HepG2 (cell line): ENCODE results near the gene CAST.

ENCODE experiments used
- BCL6 ChIP-seq: IDR thresholded peaks from 2 replicates; pipeline ENCODE4 v1.6.1; 2016; ENCODE audit warnings: missing genetic modification reagents, missing compliant biosample characterization
- MZF1 ChIP-seq: sonication (generic); formaldehyde crosslinking; IDR thresholded peaks from 2 replicates; pipeline ENCODE4 v1.8.1; 2023; ENCODE audit warnings: mild to moderate bottlenecking, missing genetic modification reagents, borderline replicate concordance
- ZNF878 ChIP-seq: sonication (generic); formaldehyde crosslinking; IDR thresholded peaks from 2 replicates; pipeline ENCODE4 v1.8.1; 2023; ENCODE audit warnings: mild to moderate bottlenecking, missing genetic modification reagents, moderate library complexity
- TF ChIP-seq, protein P1 (sequence below): sonication (generic); formaldehyde crosslinking; IDR thresholded peaks from 2 replicates; pipeline ENCODE4 v1.5.0; 2020; ENCODE audit warnings: mild to moderate bottlenecking, missing genetic modification reagents, moderate library complexity

DNA sequence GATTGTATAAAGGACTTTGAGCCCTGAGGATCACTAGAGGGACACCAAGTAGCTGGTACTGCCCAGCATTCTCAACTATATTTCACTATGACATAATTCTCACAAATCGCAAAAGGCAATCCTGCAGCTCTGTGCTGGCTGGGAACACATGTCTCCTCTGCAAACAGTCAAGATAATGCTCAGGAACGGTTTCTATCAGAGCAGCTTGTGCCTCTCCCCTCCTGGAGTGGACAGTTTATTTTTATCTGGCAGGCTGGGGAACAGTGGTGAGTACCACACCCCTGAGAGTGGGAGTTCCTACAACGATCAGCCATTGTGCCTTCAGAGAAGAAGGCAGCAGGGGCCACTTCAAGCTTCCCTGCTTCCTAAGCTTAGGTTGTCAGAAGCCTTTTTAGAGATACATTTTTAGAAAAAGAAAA lies 79.7 kb downstream of the CAST start:
- TF ChIP-seq, protein P1, sequence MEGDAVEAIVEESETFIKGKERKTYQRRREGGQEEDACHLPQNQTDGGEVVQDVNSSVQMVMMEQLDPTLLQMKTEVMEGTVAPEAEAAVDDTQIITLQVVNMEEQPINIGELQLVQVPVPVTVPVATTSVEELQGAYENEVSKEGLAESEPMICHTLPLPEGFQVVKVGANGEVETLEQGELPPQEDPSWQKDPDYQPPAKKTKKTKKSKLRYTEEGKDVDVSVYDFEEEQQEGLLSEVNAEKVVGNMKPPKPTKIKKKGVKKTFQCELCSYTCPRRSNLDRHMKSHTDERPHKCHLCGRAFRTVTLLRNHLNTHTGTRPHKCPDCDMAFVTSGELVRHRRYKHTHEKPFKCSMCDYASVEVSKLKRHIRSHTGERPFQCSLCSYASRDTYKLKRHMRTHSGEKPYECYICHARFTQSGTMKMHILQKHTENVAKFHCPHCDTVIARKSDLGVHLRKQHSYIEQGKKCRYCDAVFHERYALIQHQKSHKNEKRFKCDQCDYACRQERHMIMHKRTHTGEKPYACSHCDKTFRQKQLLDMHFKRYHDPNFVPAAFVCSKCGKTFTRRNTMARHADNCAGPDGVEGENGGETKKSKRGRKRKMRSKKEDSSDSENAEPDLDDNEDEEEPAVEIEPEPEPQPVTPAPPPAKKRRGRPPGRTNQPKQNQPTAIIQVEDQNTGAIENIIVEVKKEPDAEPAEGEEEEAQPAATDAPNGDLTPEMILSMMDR (CRISPR knock-in tag): no peak
- TF ChIP-seq ZNF878 (no peak), MZF1 (CRISPR knock-in tag) (no peak), BCL6 (CRISPR knock-in tag) (no peak)
